C4-2B (cell line): ENCODE data around the gene RNF41.

Source experiments
- CTCF ChIP-seq: fragments of 450-650 bp; conservative IDR thresholded peaks from 2 replicates; pipeline ENCODE4 v1.5.1; 2017; ENCODE audit warnings: mild to moderate bottlenecking
- ZFX ChIP-seq: fragments of 450-650 bp; IDR thresholded peaks from 2 replicates; pipeline ENCODE4 v1.6.1; 2017

GRCh38 chr12:56208006-56208405 is 13.7 kb downstream of the RNF41 start:
- no peak for TF ChIP-seq CTCF
- no peak for TF ChIP-seq ZFX
